Endothelial cell of umbilical vein (primary cell): ENCODE results near the gene GHRH. TPM values are rescaled to one million over a fixed set of nuclear protein-coding genes. Genes with fewer than 3 reads are reported as not detected.

Source experiments
- BruUV-seq: library from RNA; stranded (reverse); fragments of 400-500 nt; replicated peaks from 2 replicates; lab custom pipeline; 2021; lab: Mats Ljungman, UMichigan
- CTCF ChIA-PET: fragments of 300-600, 350-600 bp; sonication (Branson Sonifier 250); formaldehyde crosslinking; loops from one replicate; lab custom pipeline; 2021; ENCODE audit warnings: antibody characterized with exemption, inconsistent platforms; lab: Charles Lee
- POLR2A ChIA-PET: fragments of 300-600, 350-600 bp; sonication (Branson Sonifier 250); formaldehyde crosslinking; loops from one replicate; lab custom pipeline; 2021; ENCODE audit warnings: antibody characterized with exemption, inconsistent platforms; lab: Charles Lee
- DNase-seq: peaks from one replicate; pipeline ENCODE4 v3.0.0-alpha.2; 2011; ENCODE audit warnings: low read depth, low spot score
- FAIRE-seq: peaks from 2 replicates; lab custom pipeline; 2011; peaks lifted over from hg19 to GRCh38; lab: Jason Lieb, UNC
- H2AFZ ChIP-seq: 2 replicates; pipeline ENCODE4 v1.6.0; 2012; ENCODE audit warnings: low read depth, low read length, control low read depth, inconsistent platforms
- H3K27ac ChIP-seq: 2 replicates; pipeline ENCODE4 v1.5.1; 2011; ENCODE audit warnings: low read depth, mild to moderate bottlenecking, control low read depth, low read length, moderate library complexity; ENCODE audit not compliant: insufficient read depth
- H3K27me3 ChIP-seq, 2 experiments: 2 replicates each; pipeline versions ENCODE4 v1.6.0 to v1.6.1; 2011; ENCODE audit warnings: low read length in 2 of 2, mixed read lengths in 1 of 2; ENCODE audit not compliant: control insufficient read depth in 2 of 2, insufficient read depth in 2 of 2
- H3K36me3 ChIP-seq, 2 experiments: 2 replicates in 1 of 2; 3 replicates in 1 of 2; pipeline ENCODE4 v1.5.1; 2011; ENCODE audit warnings: low read length in 2 of 2, mild to moderate bottlenecking in 1 of 2, moderate library complexity in 1 of 2; ENCODE audit not compliant: control insufficient read depth in 2 of 2, insufficient read depth in 2 of 2; ENCODE audit errors: extremely low read depth in 1 of 2
- H3K4me1 ChIP-seq: 3 replicates; pipeline ENCODE4 v1.5.1; 2011; ENCODE audit warnings: mild to moderate bottlenecking, low read length; ENCODE audit not compliant: control insufficient read depth, insufficient read depth; ENCODE audit errors: extremely low read depth
- H3K4me2 ChIP-seq: 2 replicates; pipeline ENCODE4 v1.6.1; 2011; ENCODE audit warnings: low read length, control low read depth, mixed read lengths; ENCODE audit not compliant: insufficient read depth
- H3K4me3 ChIP-seq, 3 experiments: fragments of 200-600 bp in 1 of 3; sonication (generic), shearing (Covaris generic) in 1 of 3; replicated peaks in 1 of 3; 2 replicates each; pipeline ENCODE4 v1.5.1; 2011 to 2016; ENCODE audit warnings: control low read depth in 3 of 3, low read length in 3 of 3, mild to moderate bottlenecking in 2 of 3, inconsistent platforms in 1 of 3, low read depth in 1 of 3, moderate library complexity in 1 of 3; ENCODE audit not compliant: insufficient read depth in 1 of 3
- H3K79me2 ChIP-seq: 2 replicates; pipeline ENCODE4 v1.6.0; 2012; ENCODE audit warnings: low read length, inconsistent platforms; ENCODE audit not compliant: control insufficient read depth, insufficient read depth
- H3K9ac ChIP-seq: replicated peaks from 2 replicates; pipeline ENCODE3; 2011; ENCODE audit warnings: low read length, control low read depth; ENCODE audit not compliant: insufficient read depth; ENCODE audit errors: extremely low read depth
- H3K9me1 ChIP-seq: replicated peaks from 3 replicates; pipeline ENCODE4 v1.6.0; 2011; ENCODE audit warnings: mild to moderate bottlenecking, low read length; ENCODE audit not compliant: control insufficient read depth, insufficient read depth; ENCODE audit errors: extremely low read depth
- H3K9me3 ChIP-seq: replicated peaks from 2 replicates; pipeline ENCODE4 v1.5.1; 2012; ENCODE audit warnings: low read length, inconsistent platforms; ENCODE audit not compliant: control insufficient read depth, insufficient read depth
- H4K20me1 ChIP-seq: replicated peaks from 2 replicates; pipeline ENCODE3; 2011; ENCODE audit warnings: mild to moderate bottlenecking, low read length; ENCODE audit not compliant: control insufficient read depth, insufficient read depth; ENCODE audit errors: extremely low read depth
- CTCF ChIP-seq, 2 donors: IDR thresholded peaks; 1 replicate in 1 of 2; 2 replicates in 1 of 2; pipeline ENCODE4 v1.5.1; 2011; ENCODE audit warnings: low read length in 2 of 2, mild to moderate bottlenecking in 2 of 2, moderate library complexity in 2 of 2, control low read depth in 1 of 2, inconsistent platforms in 1 of 2, low read depth in 1 of 2; ENCODE audit not compliant: insufficient read depth in 1 of 2; ENCODE audit errors: extremely low read depth in 1 of 2
- EZH2 ChIP-seq: IDR thresholded peaks from 2 replicates; pipeline ENCODE4 v1.6.1; 2012; ENCODE audit warnings: borderline replicate concordance, low read depth, mild to moderate bottlenecking, moderate library complexity, low read length, inconsistent platforms; ENCODE audit not compliant: severe bottlenecking
- FOS ChIP-seq: IDR thresholded peaks from 2 replicates; pipeline ENCODE4 v1.6.1; 2011; ENCODE audit warnings: mild to moderate bottlenecking, low read length, moderate library complexity, borderline replicate concordance; ENCODE audit not compliant: insufficient read depth
- GATA2 ChIP-seq: IDR thresholded peaks from 2 replicates; pipeline ENCODE4 v1.7.0; 2011; ENCODE audit warnings: low read depth, mild to moderate bottlenecking, moderate library complexity, mixed read lengths, low read length; ENCODE audit not compliant: insufficient read length, insufficient read depth
- JUN ChIP-seq: IDR thresholded peaks from 2 replicates; pipeline ENCODE4 v1.6.1; 2011; ENCODE audit warnings: borderline replicate concordance, low read depth; ENCODE audit not compliant: insufficient read length, insufficient read depth
- MAX ChIP-seq: IDR thresholded peaks from 2 replicates; pipeline ENCODE4 v1.6.1; 2011; ENCODE audit not compliant: insufficient read depth, insufficient read length
- MYC ChIP-seq: IDR thresholded peaks from one replicate; pipeline ENCODE4 v1.6.1; 2011; ENCODE audit warnings: mild to moderate bottlenecking, low read depth, low read length
- POLR2A ChIP-seq: IDR thresholded peaks from 2 replicates; pipeline ENCODE4 v1.6.1; 2012; ENCODE audit warnings: low read depth, mild to moderate bottlenecking, control low read depth, low read length
- POLR2AphosphoS5 ChIP-seq: IDR thresholded peaks from 2 replicates; pipeline ENCODE4 v1.6.1; 2012; ENCODE audit warnings: low read depth, mild to moderate bottlenecking, control low read depth, low read length, moderate library complexity; ENCODE audit not compliant: insufficient read depth
- dilution Hi-C: fragments of 300-500 bp; cut with MboI; formaldehyde crosslinking; loops from one replicate; pipeline ENCODE4 v1.15.0; 2019; ENCODE audit warnings: low sequenced_read_pairs; ENCODE audit not compliant: extremely low pct_ligation_motif_present
- intact Hi-C: fragments of 100-400 bp; cut with micrococcal nuclease; formaldehyde crosslinking; loops from one replicate; pipeline ENCODE4 v1.10.0; 2022
- polyA plus RNA-seq, 4 experiments: library from polyadenylated mRNA; depleted of rRNA in 3 of 4; stranded (reverse) in 3 of 4; unstranded in 1 of 4; fragments of >200 nt; gene quantifications; 2 replicates each; pipeline versions ENCODE4 v1.2.1 to v1.2.3, GENCODE V29; 2011 to 2012; ENCODE audit warnings: missing spikeins in 1 of 4
- total RNA-seq: library from RNA; stranded (reverse); gene quantifications from 2 replicates; pipeline ENCODE4 v1.2.3, GENCODE V29; 2021

GHRH gene
- total and polyA plus RNA-seq, 2 donors (not counting 3 experiments of a cell fraction or from before 2014, with no cell fraction given): not detected

DNA sequence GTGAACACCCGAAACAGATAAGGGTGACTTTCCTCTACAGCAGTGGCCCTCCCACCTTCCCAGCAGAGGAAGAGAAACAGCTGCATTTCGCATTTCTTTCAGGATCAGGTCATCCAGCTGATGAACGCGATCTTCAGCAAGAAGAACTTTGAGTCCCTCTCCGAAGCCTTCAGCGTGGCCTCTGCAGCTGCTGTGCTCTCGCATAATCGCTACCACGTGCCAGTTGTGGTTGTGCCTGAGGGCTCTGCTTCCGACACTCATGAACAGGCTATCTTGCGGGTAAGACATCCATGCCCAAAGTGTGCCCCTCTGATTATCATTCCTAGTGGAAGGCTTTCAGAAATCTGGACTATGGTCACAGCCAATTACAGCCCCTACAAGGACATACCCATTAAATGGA lies 54.4 kb downstream of the GHRH start:
- intact Hi-C loops: no loop called here
- H3K36me3 ChIP-seq: peaks cover 36 to 40% of the 10 kb centered on the region in 2 experiments

More for the DNA sequence above, 54.4 kb downstream of the GHRH start:
- Histone ChIP-seq H3K27ac (no peak overlapping the region), H3K4me2 (no peak overlapping the region), H2AFZ (no peak overlapping the region), H3K4me3 (no peak overlapping the region), H3K4me1 (no peaks in the 10 kb centered on the region), H3K9ac (no peak overlapping the region), H3K9me3 (no peaks in the 10 kb centered on the region), H4K20me1 (no peaks in the 10 kb centered on the region), H3K27me3 (no peaks in the 10 kb centered on the region), H3K9me1 (no peaks in the 10 kb centered on the region), H3K79me2 (peaks cover 18% of the 10 kb centered on the region)
- CTCF ChIA-PET: no interaction called here
- DNase-seq: no peak
- TF ChIP-seq MAX (no peak), GATA2 (no peak), MYC (no peak), CTCF (IDR thresholded peaks at IDR 0.05; ENCODE audit: extremely low read depth in 1 of 2, insufficient read depth in 1 of 2, low read depth in 1 of 2, low read length in 2 of 2) (no peak), POLR2A (no peak), FOS (no peak), JUN (no peak), EZH2 (no peak), POLR2AphosphoS5 (no peak)
- dilution Hi-C loops: no loop called here
- no TSS peak for BruUV-seq
- POLR2A ChIA-PET: no interaction called here
- no peak for FAIRE-seq
